ENCODE data around the gene SYNJ2.
A peak's percentile ranks its signal among the peaks of the same experiment; 100 is the strongest.
"Not testable (repeated sequence)": the region's sequence is repeated elsewhere in the genome, so short reads cannot be mapped to it uniquely, and the experiment has no call there.

The SYNJ2 gene

GRCh38 chr6:157943249-157943963, 38.3 kb upstream of the SYNJ2 start:
- no peak for DNase-seq (ENCODE audit: low read depth)
- TF ChIP-seq, protein P1, sequence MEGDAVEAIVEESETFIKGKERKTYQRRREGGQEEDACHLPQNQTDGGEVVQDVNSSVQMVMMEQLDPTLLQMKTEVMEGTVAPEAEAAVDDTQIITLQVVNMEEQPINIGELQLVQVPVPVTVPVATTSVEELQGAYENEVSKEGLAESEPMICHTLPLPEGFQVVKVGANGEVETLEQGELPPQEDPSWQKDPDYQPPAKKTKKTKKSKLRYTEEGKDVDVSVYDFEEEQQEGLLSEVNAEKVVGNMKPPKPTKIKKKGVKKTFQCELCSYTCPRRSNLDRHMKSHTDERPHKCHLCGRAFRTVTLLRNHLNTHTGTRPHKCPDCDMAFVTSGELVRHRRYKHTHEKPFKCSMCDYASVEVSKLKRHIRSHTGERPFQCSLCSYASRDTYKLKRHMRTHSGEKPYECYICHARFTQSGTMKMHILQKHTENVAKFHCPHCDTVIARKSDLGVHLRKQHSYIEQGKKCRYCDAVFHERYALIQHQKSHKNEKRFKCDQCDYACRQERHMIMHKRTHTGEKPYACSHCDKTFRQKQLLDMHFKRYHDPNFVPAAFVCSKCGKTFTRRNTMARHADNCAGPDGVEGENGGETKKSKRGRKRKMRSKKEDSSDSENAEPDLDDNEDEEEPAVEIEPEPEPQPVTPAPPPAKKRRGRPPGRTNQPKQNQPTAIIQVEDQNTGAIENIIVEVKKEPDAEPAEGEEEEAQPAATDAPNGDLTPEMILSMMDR (IDR thresholded peaks at IDR 0.05; ENCODE audit: control insufficient read depth, insufficient read depth, low read depth, low read length, missing control alignments), result no peak
- H3K4me3 ChIP-seq (ENCODE audit: control insufficient read depth, low read depth, low read length), result no peak overlapping the region

GRCh38 chr6:157943964-157944283, 37.7 kb upstream of the SYNJ2 start:
- H3K4me3 ChIP-seq (ENCODE audit: control insufficient read depth, low read depth, low read length), result no peak overlapping the region
- TF ChIP-seq, protein P1 (IDR thresholded peaks at IDR 0.05; ENCODE audit: control insufficient read depth, insufficient read depth, low read depth, low read length, missing control alignments), result no peak
- no peak for DNase-seq (ENCODE audit: low read depth)

DNA sequence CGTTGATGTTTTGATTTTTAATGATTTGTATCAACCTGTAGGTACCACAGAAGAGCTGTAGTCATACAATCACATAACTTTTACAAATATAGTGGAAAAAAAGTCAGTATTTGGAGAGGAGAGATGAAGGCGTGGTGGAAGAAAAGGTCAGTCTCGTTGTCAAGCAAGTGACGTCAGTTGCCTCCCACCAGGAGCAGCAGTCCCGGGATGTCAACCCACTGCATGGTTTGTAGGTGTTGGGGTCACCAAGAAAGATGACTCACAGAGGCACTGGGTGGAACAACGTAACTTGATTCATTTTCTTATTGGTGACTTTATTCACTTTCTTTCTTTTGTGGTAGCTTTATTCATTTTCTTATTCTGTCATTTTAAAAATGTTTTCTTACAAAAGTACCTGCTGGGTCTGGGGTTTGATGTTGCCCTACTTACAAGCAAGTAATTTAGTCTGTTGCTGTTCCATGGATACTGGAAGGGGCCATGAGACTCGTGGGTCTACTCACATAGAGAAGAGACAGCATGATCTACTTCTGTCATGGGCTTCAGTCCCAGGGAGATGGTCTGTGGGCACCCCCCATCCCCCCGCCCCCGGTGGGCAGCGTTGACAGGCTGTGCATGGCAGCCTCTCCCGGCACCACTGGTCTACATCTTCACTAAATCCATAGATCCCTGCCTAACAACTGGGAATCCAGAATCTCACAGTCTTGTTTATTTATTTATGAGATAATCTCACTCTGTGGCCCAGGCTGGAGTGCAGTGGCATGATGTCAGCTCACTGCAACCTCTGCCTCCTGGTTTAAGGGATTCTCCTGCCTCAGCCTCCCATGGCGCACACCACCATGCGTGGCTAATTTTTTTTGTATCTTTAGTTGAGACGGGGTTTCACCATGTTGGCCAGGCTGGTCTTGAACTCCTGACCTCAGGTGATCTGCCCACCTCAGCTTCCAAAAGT, 36.4 kb upstream of the SYNJ2 start:
- TF ChIP-seq, protein P1 (IDR thresholded peaks at IDR 0.05; ENCODE audit: control insufficient read depth, insufficient read depth, low read depth, low read length, missing control alignments), result no peak
- no peak overlapping the region for H3K4me3 ChIP-seq (ENCODE audit: control insufficient read depth, low read depth, low read length)
- no peak for DNase-seq (ENCODE audit: low read depth)

DNA sequence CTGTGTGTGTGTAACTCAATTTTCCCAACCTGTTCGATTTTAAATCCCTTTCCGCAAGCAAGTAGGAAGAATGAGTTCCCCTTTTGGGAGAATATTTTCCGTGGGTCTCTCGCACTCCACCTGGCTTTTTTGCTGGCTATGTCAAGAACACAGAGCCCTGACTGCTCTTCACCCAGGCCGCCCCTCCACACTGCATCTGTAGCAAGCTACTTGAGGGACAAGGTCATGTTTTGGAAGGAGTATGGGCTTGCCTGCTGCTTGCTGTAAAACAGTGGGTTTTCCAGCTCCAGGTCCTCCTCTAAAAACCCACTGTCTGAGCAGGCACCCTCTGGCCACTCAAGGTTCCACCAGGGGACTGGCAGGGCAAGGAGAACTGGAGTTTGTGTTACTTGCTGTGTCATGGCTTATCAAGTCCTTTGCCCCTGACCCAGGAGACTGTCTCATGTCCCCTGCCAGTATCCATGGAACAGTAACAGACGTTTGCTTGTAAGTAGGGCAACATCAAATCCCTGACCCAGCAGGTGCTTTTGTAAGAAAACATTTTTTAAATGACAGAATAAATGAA, 35.5 kb upstream of the SYNJ2 start:
- no peak overlapping the region for H3K4me3 ChIP-seq (ENCODE audit: control insufficient read depth, low read depth, low read length)
- TF ChIP-seq, protein P1 (IDR thresholded peaks at IDR 0.05; ENCODE audit: control insufficient read depth, insufficient read depth, low read depth, low read length, missing control alignments), result no peak
- DNase-seq (ENCODE audit: low read depth), result no peak

- TF ChIP-seq, protein P1 (IDR thresholded peaks at IDR 0.05; ENCODE audit: control insufficient read depth, insufficient read depth, low read depth, low read length, missing control alignments), result peak; percentile 39
- no peak overlapping the region for H3K4me3 ChIP-seq (ENCODE audit: control insufficient read depth, low read depth, low read length)
- DNase-seq (ENCODE audit: low read depth), result no peak
Measured at GRCh38 chr6:157946865-157947532, 34.7 kb upstream of the SYNJ2 start.

- H3K4me3 ChIP-seq (ENCODE audit: control insufficient read depth, low read depth, low read length); DNase-seq (ENCODE audit: low read depth): not testable (repeated sequence)
Measured at GRCh38 chr6:157950899-157951298, 30.8 kb upstream of the SYNJ2 start.

Data from AG09309 (cell line).